Dedifferentiated amniotic fluid mesenchymal stem cell (primary cell): ENCODE results near the gene UBXN11.
"Not testable (repeated sequence)": the region's sequence is repeated elsewhere in the genome, so short reads cannot be mapped to it uniquely, and the experiment has no call there.

ENCODE experiments used
- DNase-seq: peaks from one replicate; pipeline ENCODE4 v3.0.0-alpha.2; 2016; ENCODE audit errors: extremely low spot score

The UBXN11 gene

GRCh38 chr1:26307363-26307781, 936 bp upstream of the UBXN11 start:
- no peak for DNase-seq

- DNase-seq = no peak
Measured at GRCh38 chr1:26305667-26306289, 658 bp downstream of the UBXN11 start.

GRCh38 chr1:26302733-26303405, 3.6 kb downstream of the UBXN11 start:
- no peak for DNase-seq

GRCh38 chr1:26300578-26301275, 5.7 kb downstream of the UBXN11 start:
- no peak for DNase-seq

- DNase-seq = no peak
Measured at GRCh38 chr1:26297791-26298124, 8.7 kb downstream of the UBXN11 start.

GRCh38 chr1:26297057-26297790, 9.2 kb downstream of the UBXN11 start:
- no peak for DNase-seq

- DNase-seq = no peak
Measured at GRCh38 chr1:26296340-26297056, 9.9 kb downstream of the UBXN11 start.

- no peak for DNase-seq
Measured at GRCh38 chr1:26295194-26296138, 11.0 kb downstream of the UBXN11 start.

- DNase-seq = no peak
Measured at GRCh38 chr1:26293911-26294463, 12.4 kb downstream of the UBXN11 start.

GRCh38 chr1:26292735-26293134, 13.7 kb downstream of the UBXN11 start:
- DNase-seq = not testable (repeated sequence)

- no peak for DNase-seq
Measured at GRCh38 chr1:26291939-26292338, 14.5 kb downstream of the UBXN11 start.

GRCh38 chr1:26291433-26291832, 15.0 kb downstream of the UBXN11 start:
- DNase-seq = no peak

- DNase-seq = no peak
Measured at GRCh38 chr1:26290882-26291261, 15.6 kb downstream of the UBXN11 start.

- no peak for DNase-seq
Measured at GRCh38 chr1:26290122-26290881, 16.1 kb downstream of the UBXN11 start.

- no peak for DNase-seq
Measured at GRCh38 chr1:26289158-26290059, 17.0 kb downstream of the UBXN11 start.

GRCh38 chr1:26288311-26288941, 18.0 kb downstream of the UBXN11 start:
- DNase-seq = no peak

GRCh38 chr1:26287811-26288210, 18.6 kb downstream of the UBXN11 start:
- no peak for DNase-seq
